HG03280 (cell line): ENCODE measurements around the gene ATP5ME.
"Not testable (repeated sequence)": the region's sequence is repeated elsewhere in the genome, so short reads cannot be mapped to it uniquely, and the experiment has no call there.

Source experiments
- ATAC-seq: cut with Tn5 transposase; IDR thresholded peaks from one replicate; pipeline ENCODE4 v1.9.1; 2021; ENCODE audit warnings: mild to moderate bottlenecking, moderate library complexity; ENCODE audit not compliant: unreplicated experiment

Gene ATP5ME

GRCh38 chr4:705278-706082 lies 31.4 kb upstream of the ATP5ME start, which contains the start of gene PCGF3:
TSS of gene PCGF3 (plus strand) at chr4:705832. CDS start at chr4:733681, 27,849 bp downstream.
- peak; percentile 91 for ATAC-seq

- ATAC-seq: no peak
Observed at GRCh38 chr4:704971-705277, 30.8 kb upstream of the ATP5ME start.

- ATAC-seq: no peak
Observed at GRCh38 chr4:704198-704891, 30.3 kb upstream of the ATP5ME start.

- no peak for ATAC-seq
Observed at GRCh38 chr4:703336-704197, 29.5 kb upstream of the ATP5ME start.

GRCh38 chr4:702618-703048 lies 28.6 kb upstream of the ATP5ME start:
- ATAC-seq: no peak

- ATAC-seq: no peak
Observed at GRCh38 chr4:700587-701264, 26.6 kb upstream of the ATP5ME start.

- no peak for ATAC-seq
Observed at GRCh38 chr4:699816-700580, 25.9 kb upstream of the ATP5ME start.

GRCh38 chr4:694341-694940 lies 20.4 kb upstream of the ATP5ME start:
- ATAC-seq: not testable (repeated sequence)

GRCh38 chr4:692771-693554 lies 18.9 kb upstream of the ATP5ME start:
- no peak for ATAC-seq

- no peak for ATAC-seq
Observed at GRCh38 chr4:689723-690122, 15.6 kb upstream of the ATP5ME start.

- ATAC-seq: no peak
Observed at GRCh38 chr4:688854-689681, 15.0 kb upstream of the ATP5ME start, which contains the start of gene SLC49A3. TSS of gene SLC49A3 (minus strand) at chr4:689151. CDS start at chr4:689127, 24 bp downstream.

- no peak for ATAC-seq
Observed at GRCh38 chr4:687971-688853, 14.1 kb upstream of the ATP5ME start.

- no peak for ATAC-seq
Observed at GRCh38 chr4:687048-687970, 13.2 kb upstream of the ATP5ME start.

GRCh38 chr4:686413-687040 lies 12.5 kb upstream of the ATP5ME start:
- ATAC-seq: no peak

GRCh38 chr4:685679-686412 lies 11.8 kb upstream of the ATP5ME start:
- no peak for ATAC-seq
